Mesenchymal stem cell (in vitro differentiated cells and primary cell): ENCODE results near the gene WFDC1.

Experiments
- DNase-seq: peaks from one replicate; pipeline ENCODE4 v3.0.0-alpha.2; 2013
- H2AFZ ChIP-seq: one replicate; pipeline ENCODE4 v1.6.1; 2013; ENCODE audit warnings: low read depth, mild to moderate bottlenecking, control low read depth, inconsistent platforms, low read length, moderate library complexity
- H2AK5ac ChIP-seq: 2 replicates; pipeline ENCODE4 v1.6.1; 2013; ENCODE audit warnings: low read length, moderate library complexity, mild to moderate bottlenecking, inconsistent platforms; ENCODE audit not compliant: severe bottlenecking
- H2BK120ac ChIP-seq: one replicate; pipeline ENCODE4 v1.6.1; 2013; ENCODE audit warnings: low read depth, mild to moderate bottlenecking, inconsistent platforms, low read length, moderate library complexity
- H2BK12ac ChIP-seq, 2 experiments: one replicate each; pipeline ENCODE4 v1.6.1; 2013; ENCODE audit warnings: inconsistent platforms in 2 of 2, low read length in 2 of 2, mild to moderate bottlenecking in 2 of 2, moderate library complexity in 2 of 2, control low read depth in 1 of 2
- H2BK15ac ChIP-seq: one replicate; pipeline ENCODE4 v1.6.1; 2013; ENCODE audit warnings: mild to moderate bottlenecking, low read depth, inconsistent platforms; ENCODE audit not compliant: poor library complexity, severe bottlenecking
- H2BK5ac ChIP-seq: 2 replicates; pipeline ENCODE4 v1.6.1; 2013; ENCODE audit warnings: low read depth, mild to moderate bottlenecking, low read length, control low read depth, inconsistent platforms; ENCODE audit not compliant: poor library complexity, severe bottlenecking
- H3K14ac ChIP-seq, 2 experiments: one replicate each; pipeline ENCODE4 v1.6.1; 2013; ENCODE audit warnings: inconsistent platforms in 2 of 2, low read length in 2 of 2, control low read depth in 1 of 2, mild to moderate bottlenecking in 1 of 2, moderate library complexity in 1 of 2
- H3K18ac ChIP-seq, 2 experiments: one replicate each; pipeline ENCODE4 v1.6.1; 2013; ENCODE audit warnings: inconsistent platforms in 2 of 2, low read length in 2 of 2, control low read depth in 1 of 2, low read depth in 1 of 2, mild to moderate bottlenecking in 1 of 2
- H3K23ac ChIP-seq, 2 experiments: one replicate each; pipeline ENCODE4 v1.6.1; 2013; ENCODE audit warnings: inconsistent platforms in 2 of 2, low read length in 2 of 2, mild to moderate bottlenecking in 2 of 2, moderate library complexity in 2 of 2, control low read depth in 1 of 2
- H3K27ac ChIP-seq: 2 replicates; pipeline ENCODE4 v1.5.1; 2013; ENCODE audit warnings: mild to moderate bottlenecking, moderate library complexity, low read length, control low read depth, inconsistent platforms; ENCODE audit not compliant: poor library complexity, severe bottlenecking
- H3K27me3 ChIP-seq, 2 experiments: 2 replicates each; pipeline versions ENCODE4 v1.6.1 to v1.7.0; 2013; ENCODE audit warnings: low read length in 2 of 2, mild to moderate bottlenecking in 2 of 2, moderate library complexity in 2 of 2, control low read depth in 1 of 2, inconsistent platforms in 1 of 2; ENCODE audit not compliant: control insufficient read depth in 1 of 2, insufficient read depth in 1 of 2
- H3K36me3 ChIP-seq, 2 experiments: 2 replicates each; pipeline versions ENCODE4 v1.6.1 to v1.7.0; 2013; ENCODE audit warnings: low read length in 2 of 2, control low read depth in 1 of 2, inconsistent platforms in 1 of 2, low read depth in 1 of 2, mild to moderate bottlenecking in 1 of 2; ENCODE audit not compliant: insufficient read depth in 2 of 2, control insufficient read depth in 1 of 2
- H3K4ac ChIP-seq, 2 experiments: one replicate each; pipeline ENCODE4 v1.6.1; 2013; ENCODE audit warnings: inconsistent platforms in 2 of 2, low read length in 2 of 2, mild to moderate bottlenecking in 2 of 2, moderate library complexity in 2 of 2, control low read depth in 1 of 2, low read depth in 1 of 2
- H3K4me1 ChIP-seq: 2 replicates; pipeline ENCODE4 v1.6.1; 2013; ENCODE audit warnings: low read depth, low read length, control low read depth; ENCODE audit not compliant: control insufficient read depth, insufficient read depth
- H3K4me2 ChIP-seq: 2 replicates; pipeline ENCODE4 v1.6.1; 2013; ENCODE audit warnings: low read length, mild to moderate bottlenecking, inconsistent platforms; ENCODE audit not compliant: poor library complexity, severe bottlenecking
- H3K4me3 ChIP-seq, 2 experiments: 2 replicates each; pipeline versions ENCODE4 v1.5.1 to v1.7.0; 2013; ENCODE audit warnings: low read length in 2 of 2, mild to moderate bottlenecking in 2 of 2, control low read depth in 1 of 2, low read depth in 1 of 2; ENCODE audit not compliant: insufficient read depth in 1 of 2
- H3K79me1 ChIP-seq: replicated peaks from 2 replicates; pipeline ENCODE4 v1.6.1; 2013; ENCODE audit warnings: mild to moderate bottlenecking, control low read depth, low read length, inconsistent platforms; ENCODE audit not compliant: poor library complexity, severe bottlenecking
- H3K9ac ChIP-seq: 2 replicates; pipeline ENCODE4 v1.7.0; 2013; ENCODE audit warnings: mild to moderate bottlenecking, low read length, moderate library complexity
- H3K9me3 ChIP-seq: 2 replicates; pipeline ENCODE4 v1.7.0; 2013; ENCODE audit warnings: mild to moderate bottlenecking, low read length; ENCODE audit not compliant: control insufficient read depth
- H4K8ac ChIP-seq: one replicate; pipeline ENCODE4 v1.6.1; 2013; ENCODE audit warnings: inconsistent platforms, mild to moderate bottlenecking, low read length, moderate library complexity
- H4K91ac ChIP-seq: one replicate; pipeline ENCODE4 v1.6.1; 2013; ENCODE audit warnings: mild to moderate bottlenecking, low read length, inconsistent platforms
- WGBS: methylation state at CpG from one replicate; pipeline ENCODE4 v1.1.7; 2013; ENCODE audit warnings: mixed read lengths; 5-methylcytosine and 5-hydroxymethylcytosine counted together

WFDC1 gene

GRCh38 chr16:84315422-84315821 lies 20.7 kb downstream of the WFDC1 start:
- Histone ChIP-seq H3K4me1 (no peaks in the 10 kb centered on the region), H2BK12ac (no peak overlapping the region), H3K79me1 (no peaks in the 10 kb centered on the region), H2BK15ac (no peak overlapping the region), H3K27me3 (peaks cover 39 to 73% of the 10 kb centered on the region in 2 experiments), H3K4ac (no peak overlapping the region), H3K36me3 (no peaks in the 10 kb centered on the region), H3K14ac (no peak overlapping the region), H4K91ac (no peak overlapping the region), H2BK120ac (no peak overlapping the region), H2AK5ac (no peak overlapping the region), H3K27ac (no peak overlapping the region), H4K8ac (no peak overlapping the region), H3K18ac (no peak overlapping the region), H3K9me3 (peaks cover 6% of the 10 kb centered on the region), H3K23ac (no peak overlapping the region), H3K9ac (no peak overlapping the region), H2AFZ (no peak overlapping the region), H3K4me2 (no peak overlapping the region), H3K4me3 (no peak overlapping the region), H2BK5ac (no peak overlapping the region)
- 66% methylated on average over 5 of the region's 5 CpGs for WGBS
- no peak for DNase-seq

- no peak overlapping the region for H3K18ac ChIP-seq
- no peaks in the 10 kb centered on the region for H3K79me1 ChIP-seq
- no peak overlapping the region for H3K9ac ChIP-seq
- no peak overlapping the region for H2AFZ ChIP-seq
- peaks cover 31 to 77% of the 10 kb centered on the region in 2 experiments for H3K27me3 ChIP-seq
- no peak overlapping the region for H2BK120ac ChIP-seq
- no peaks in the 10 kb centered on the region for H3K36me3 ChIP-seq
- no peak overlapping the region for H4K91ac ChIP-seq
- no peak overlapping the region for H3K14ac ChIP-seq
- DNase-seq, result no peak
- no peaks in the 10 kb centered on the region for H3K4me1 ChIP-seq
- H3K4me2 ChIP-seq, result no peak overlapping the region
- no peak overlapping the region for H4K8ac ChIP-seq
- 78% methylated on average over 19 of the region's 19 CpGs for WGBS
- no peak overlapping the region for H2AK5ac ChIP-seq
- no peak overlapping the region for H3K23ac ChIP-seq
- no peak overlapping the region for H3K4me3 ChIP-seq
- no peak overlapping the region for H3K4ac ChIP-seq
- no peak overlapping the region for H2BK5ac ChIP-seq
- H2BK12ac ChIP-seq, result no peak overlapping the region
- no peak overlapping the region for H3K27ac ChIP-seq
- no peak overlapping the region for H2BK15ac ChIP-seq
- H3K9me3 ChIP-seq, result peaks cover 6% of the 10 kb centered on the region
Measured at GRCh38 chr16:84318091-84318975, 23.7 kb downstream of the WFDC1 start.

- DNase-seq, result no peak
- no peak overlapping the region for H2BK12ac ChIP-seq
- WGBS, result 93% methylated on average over 24 of the region's 24 CpGs
Measured at GRCh38 chr16:84319146-84319760, 24.6 kb downstream of the WFDC1 start.

GRCh38 chr16:84320511-84320910 lies 25.8 kb downstream of the WFDC1 start:
- Histone ChIP-seq H2BK12ac (no peak overlapping the region), H3K79me1 (no peaks in the 10 kb centered on the region), H2BK5ac (no peak overlapping the region), H2AFZ (no peak overlapping the region), H4K91ac (no peak overlapping the region), H3K27me3 (peaks cover 12 to 56% of the 10 kb centered on the region in 2 experiments), H3K9me3 (peaks cover 10% of the 10 kb centered on the region), H3K23ac (no peak overlapping the region), H3K4me2 (no peak overlapping the region), H3K27ac (no peak overlapping the region), H3K36me3 (no peaks in the 10 kb centered on the region), H2BK120ac (no peak overlapping the region), H3K4me1 (no peaks in the 10 kb centered on the region), H4K8ac (no peak overlapping the region), H3K9ac (no peak overlapping the region), H2AK5ac (no peak overlapping the region), H3K4me3 (no peak overlapping the region), H3K4ac (no peak overlapping the region), H2BK15ac (no peak overlapping the region), H3K14ac (no peak overlapping the region), H3K18ac (no peak overlapping the region)
- DNase-seq, result no peak
- 85% methylated on average over 5 of the region's 5 CpGs for WGBS

More at GRCh38 chr16:84319146-84319760, 24.6 kb downstream of the WFDC1 start:
- peaks cover 6% of the 10 kb centered on the region for H3K9me3 ChIP-seq
- H3K4ac ChIP-seq, result no peak overlapping the region
- no peaks in the 10 kb centered on the region for H3K4me1 ChIP-seq
- H4K91ac ChIP-seq, result no peak overlapping the region
- no peak overlapping the region for H3K23ac ChIP-seq
- no peak overlapping the region for H3K18ac ChIP-seq
- H2AK5ac ChIP-seq, result no peak overlapping the region
- no peak overlapping the region for H2BK120ac ChIP-seq
- no peak overlapping the region for H3K27ac ChIP-seq
- H3K4me3 ChIP-seq, result no peak overlapping the region
- no peak overlapping the region for H3K4me2 ChIP-seq
- H4K8ac ChIP-seq, result peak overlapping the region; percentile 19
- no peak overlapping the region for H3K14ac ChIP-seq
- peaks cover 22 to 68% of the 10 kb centered on the region in 2 experiments for H3K27me3 ChIP-seq
- no peak overlapping the region for H2BK5ac ChIP-seq
- H3K36me3 ChIP-seq, result no peaks in the 10 kb centered on the region
- H3K79me1 ChIP-seq, result no peaks in the 10 kb centered on the region
- H3K9ac ChIP-seq, result no peak overlapping the region
- H2AFZ ChIP-seq, result no peak overlapping the region
- H2BK15ac ChIP-seq, result no peak overlapping the region
